CD4-positive, alpha-beta T cell treated with Interleukin-10 for 1 hour (primary cell): ENCODE data around the gene MARCHF9.
A peak's percentile ranks its signal among the peaks of the same experiment; 100 is the strongest.

Experiments
- DNase-seq: peaks from one replicate; pipeline ENCODE4 v3.0.0-alpha.2; 2020

MARCHF9 gene

GRCh38 chr12:57724936-57725740 is 29.8 kb upstream of the MARCHF9 start:
- no peak for DNase-seq

- DNase-seq, result no peak
Observed at GRCh38 chr12:57725851-57726150, 29.1 kb upstream of the MARCHF9 start.

- DNase-seq, result peak; percentile 49
Observed at GRCh38 chr12:57726151-57726883, 28.6 kb upstream of the MARCHF9 start.

GRCh38 chr12:57726884-57727757 is 27.8 kb upstream of the MARCHF9 start:
- DNase-seq, result no peak

- DNase-seq, result no peak
Observed at GRCh38 chr12:57727758-57728395, 27.0 kb upstream of the MARCHF9 start.

- no peak for DNase-seq
Observed at GRCh38 chr12:57729321-57729844, 25.5 kb upstream of the MARCHF9 start.

- DNase-seq, result no peak
Observed at GRCh38 chr12:57730336-57731067, 24.4 kb upstream of the MARCHF9 start.

- no peak for DNase-seq
Observed at GRCh38 chr12:57731411-57732080, 23.4 kb upstream of the MARCHF9 start.

- no peak for DNase-seq
Observed at GRCh38 chr12:57732270-57732669, 22.6 kb upstream of the MARCHF9 start.

GRCh38 chr12:57732726-57733593 is 21.9 kb upstream of the MARCHF9 start:
- no peak for DNase-seq

- DNase-seq, result no peak
Observed at GRCh38 chr12:57733928-57734327, 21.0 kb upstream of the MARCHF9 start.

- no peak for DNase-seq
Observed at GRCh38 chr12:57734591-57734990, 20.3 kb upstream of the MARCHF9 start.

- DNase-seq, result no peak
Observed at GRCh38 chr12:57735198-57735855, 19.6 kb upstream of the MARCHF9 start.

GRCh38 chr12:57735952-57736740 is 18.8 kb upstream of the MARCHF9 start:
- DNase-seq, result no peak

GRCh38 chr12:57736741-57737466 is 18.0 kb upstream of the MARCHF9 start:
- DNase-seq, result no peak

- DNase-seq, result no peak
Observed at GRCh38 chr12:57737467-57738460, 17.1 kb upstream of the MARCHF9 start.

GRCh38 chr12:57738661-57739237 is 16.2 kb upstream of the MARCHF9 start, which contains the start of gene AGAP2:
TSS of gene AGAP2 (minus strand) at chr12:57738742. CDS start at chr12:57738246, 496 bp downstream.
- DNase-seq, result no peak
